HS-27A (cell line): ENCODE measurements around the gene TMEM100.

ENCODE experiments used
- DNase-seq: peaks from one replicate; pipeline ENCODE4 v3.0.0-alpha.2; 2012; ENCODE audit warnings: low read depth, missing footprints

Gene TMEM100

DNA sequence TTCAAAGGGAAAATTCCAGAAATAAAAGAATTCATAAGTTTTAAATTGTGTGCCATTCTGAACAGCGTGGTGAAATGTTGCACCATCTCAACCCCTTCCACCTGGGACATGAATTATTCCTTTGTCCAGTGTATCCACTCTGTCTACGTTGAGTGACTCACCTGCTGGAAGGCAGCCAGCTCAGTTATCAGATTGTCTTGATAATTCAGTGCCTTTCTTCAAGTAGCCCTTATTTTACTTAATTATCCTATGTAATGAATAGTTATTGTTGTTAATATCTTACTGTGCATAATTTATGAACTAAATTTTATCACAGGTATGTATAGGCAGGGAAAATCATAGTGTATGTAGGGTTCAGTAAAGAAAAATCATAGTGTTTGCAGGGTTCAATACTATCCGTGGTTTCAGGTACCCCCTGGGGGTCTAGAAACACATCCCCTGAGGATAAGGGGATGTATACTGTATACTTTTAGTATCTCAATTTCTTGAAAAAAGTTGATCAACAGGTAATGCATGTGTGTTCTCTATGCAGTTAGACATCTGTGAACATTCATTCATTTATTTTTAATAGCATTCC, 20.5 kb upstream of the TMEM100 start:
- DNase-seq: no peak

DNA sequence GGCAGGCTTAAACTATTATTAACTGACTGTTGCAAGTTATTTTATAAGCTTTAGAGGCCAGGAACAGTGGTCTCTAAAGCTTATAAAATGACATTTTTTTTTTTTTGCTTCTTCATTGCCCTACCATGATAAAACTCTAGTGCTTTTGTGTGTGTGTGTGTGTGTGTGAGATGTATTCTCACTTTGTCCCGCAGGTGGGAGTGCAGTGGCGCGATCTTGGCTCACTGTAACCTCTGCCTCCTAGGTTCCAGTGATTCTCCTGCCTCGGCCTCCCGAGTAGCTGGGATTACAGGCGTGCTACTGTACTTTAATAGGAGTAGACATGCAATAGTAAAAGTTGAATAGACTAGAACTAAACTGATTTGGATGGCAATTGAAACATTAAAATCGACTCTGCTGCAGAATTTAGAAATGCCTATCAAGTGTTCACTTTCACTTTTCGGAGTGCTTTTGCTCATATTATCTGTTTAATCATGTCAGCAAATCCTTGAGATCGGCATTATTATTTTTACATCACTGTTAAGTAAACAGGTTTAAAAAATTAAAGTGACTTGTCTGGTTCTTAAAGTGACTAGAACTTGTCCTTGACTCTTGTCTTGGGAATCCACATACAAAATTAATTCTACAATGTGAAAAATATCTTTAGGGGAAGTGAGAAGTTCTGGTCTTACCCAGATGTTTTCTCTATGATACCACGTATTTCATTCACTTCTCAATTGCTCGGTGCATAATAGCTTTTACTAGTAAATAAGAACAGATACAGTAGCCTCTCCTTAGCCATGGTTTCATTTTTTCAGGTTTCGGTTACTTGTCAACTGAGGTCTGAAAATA, 19.8 kb upstream of the TMEM100 start:
- DNase-seq: no peak

DNA sequence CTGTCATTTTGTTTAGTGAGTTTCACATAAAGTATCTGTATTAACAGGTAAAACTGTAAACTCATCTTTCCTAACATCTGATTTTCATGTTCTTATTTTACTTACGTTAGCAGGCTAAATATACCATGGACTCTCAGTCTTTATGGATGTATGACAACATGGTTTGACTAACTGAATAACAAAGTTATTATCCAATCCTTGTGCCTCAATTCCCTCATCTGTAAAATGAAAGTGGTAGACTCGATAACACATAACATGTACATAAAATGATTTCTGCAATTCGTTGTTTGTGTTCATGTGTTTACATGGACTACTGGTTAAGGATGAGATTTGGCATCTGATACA, 18.7 kb upstream of the TMEM100 start:
- DNase-seq: no peak

GRCh38 chr17:55740511-55741355, 18.1 kb upstream of the TMEM100 start:
- no peak for DNase-seq

GRCh38 chr17:55737976-55738501, 15.4 kb upstream of the TMEM100 start:
- DNase-seq: no peak

- DNase-seq: no peak
These were observed 13.2 kb upstream of the TMEM100 start for GRCh38 chr17:55735731-55736405.

DNA sequence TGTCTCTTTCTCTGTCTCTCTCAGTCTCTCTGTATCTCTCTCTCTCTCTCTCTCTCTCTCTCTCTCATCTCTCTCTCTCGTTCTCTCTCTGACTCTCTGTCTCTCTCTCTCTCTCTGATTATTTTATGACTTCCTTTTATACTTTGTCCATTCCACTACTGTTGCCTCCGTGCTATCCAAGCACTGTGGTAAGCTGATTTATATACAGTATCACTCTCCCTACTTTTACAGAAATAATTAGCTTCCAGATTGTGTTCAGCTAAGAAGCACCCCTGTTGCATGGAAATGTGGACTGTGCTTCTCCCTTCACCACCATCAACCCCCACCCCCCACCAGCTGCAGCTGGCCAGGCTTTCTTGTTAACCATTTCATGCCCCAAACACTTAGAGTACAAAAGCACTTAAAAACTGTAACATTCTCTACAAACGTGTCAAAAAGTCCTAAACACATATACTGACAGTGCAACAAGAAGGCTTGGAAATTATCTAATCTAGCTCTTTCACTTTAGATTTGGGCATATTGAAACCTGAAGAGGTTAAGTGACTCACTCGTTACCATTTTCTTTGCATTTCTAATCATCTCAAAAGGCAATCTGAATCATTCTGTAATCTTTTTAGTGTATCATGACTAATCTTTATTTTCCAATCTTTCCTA, 11.6 kb upstream of the TMEM100 start:
- no peak for DNase-seq

- no peak for DNase-seq
These were observed 9.1 kb upstream of the TMEM100 start for GRCh38 chr17:55731586-55732250.

- DNase-seq: no peak
These were observed 8.1 kb upstream of the TMEM100 start for GRCh38 chr17:55730808-55731207.

GRCh38 chr17:55730380-55730779, 7.7 kb upstream of the TMEM100 start:
- DNase-seq: no peak

GRCh38 chr17:55729484-55729883, 6.8 kb upstream of the TMEM100 start:
- DNase-seq: no peak

DNA sequence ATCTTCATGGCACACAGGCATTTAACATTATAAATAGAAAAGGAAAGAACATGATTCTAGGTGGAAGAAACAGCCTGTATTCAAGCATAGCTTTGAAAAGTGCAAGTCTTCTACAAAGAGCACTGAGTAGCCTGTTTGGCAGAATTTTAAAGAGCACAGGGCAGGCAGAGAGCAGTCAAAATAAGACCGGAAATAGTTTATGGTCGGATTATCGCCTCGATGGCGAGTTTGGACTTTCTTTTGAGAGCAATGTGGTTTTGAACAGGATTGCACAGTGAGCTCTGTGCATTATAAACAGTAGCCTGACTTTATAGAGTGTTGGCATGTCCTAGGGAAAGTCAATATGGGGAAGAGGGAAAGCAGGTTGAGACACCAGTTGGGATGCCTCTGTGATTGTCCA, 6.2 kb upstream of the TMEM100 start:
- no peak for DNase-seq

DNA sequence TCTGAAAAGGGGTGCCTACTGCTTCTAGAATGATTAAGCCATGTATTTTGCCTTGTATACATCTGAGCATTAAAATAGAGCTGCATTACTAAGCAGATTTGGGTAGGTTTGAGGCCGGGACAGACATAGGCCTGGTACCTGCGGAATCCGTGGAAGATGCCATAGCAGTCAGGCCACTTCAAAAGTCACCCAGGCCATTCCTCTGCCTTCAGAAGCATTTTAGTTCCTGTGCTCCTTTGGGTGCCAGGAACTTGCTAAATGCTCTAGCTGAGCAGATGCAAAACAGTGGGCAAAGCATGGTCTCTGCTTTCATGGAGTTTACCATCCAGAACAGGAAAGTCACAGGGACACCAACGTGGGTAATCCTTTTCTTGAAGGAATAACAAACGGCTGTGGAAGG, 5.7 kb upstream of the TMEM100 start:
- no peak for DNase-seq

- no peak for DNase-seq
These were observed 5.3 kb upstream of the TMEM100 start for GRCh38 chr17:55727920-55728319.

DNA sequence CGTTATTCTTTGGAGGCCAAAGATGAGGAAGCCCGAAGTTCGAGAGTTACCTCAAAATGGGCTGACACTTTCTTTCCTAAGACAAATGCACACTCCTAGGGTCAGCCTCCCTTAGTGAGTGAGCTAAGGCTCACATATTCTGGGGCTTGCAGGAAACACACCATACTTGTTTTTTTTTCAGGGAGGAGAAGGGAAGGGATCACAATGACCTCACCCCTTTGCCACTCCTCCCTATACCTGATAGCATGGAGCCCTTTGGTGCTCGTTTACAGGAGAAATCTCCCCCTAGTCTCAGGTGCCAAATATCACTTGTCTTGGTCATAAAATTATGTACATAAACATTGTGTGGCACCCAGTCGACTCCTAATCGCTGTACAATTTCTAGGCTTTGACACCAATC, 4.6 kb upstream of the TMEM100 start:
- DNase-seq: no peak

GRCh38 chr17:55726440-55726839, 3.8 kb upstream of the TMEM100 start:
- peak; percentile 85 for DNase-seq

DNA sequence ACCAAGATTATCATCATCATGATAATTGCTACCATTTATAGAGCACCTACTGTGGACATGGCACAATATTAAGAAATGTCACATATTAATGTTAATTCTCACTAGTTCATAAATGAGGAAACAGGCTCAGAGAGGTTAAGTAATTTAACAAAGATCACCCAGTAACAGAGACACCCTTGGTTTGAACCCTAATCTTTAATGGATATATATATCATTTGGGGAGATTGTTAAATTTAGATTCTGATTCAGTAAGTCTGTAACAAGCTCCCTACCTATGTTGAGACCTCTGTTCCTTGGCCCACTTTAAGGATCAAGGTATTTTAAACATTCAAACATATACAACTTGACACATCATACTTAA, 804 bp upstream of the TMEM100 start:
- DNase-seq: no peak

- DNase-seq: no peak
These were observed 488 bp downstream of the TMEM100 start for GRCh38 chr17:55722016-55722736.

GRCh38 chr17:55720919-55721836, 1.5 kb downstream of the TMEM100 start:
- DNase-seq: no peak
